Nephron progenitor cell (in vitro differentiated cells): ENCODE results near the gene DELE1.
A peak's percentile ranks its signal among the peaks of the same experiment; 100 is the strongest.

Experiments used
- DNase-seq: peaks from one replicate; pipeline ENCODE4 v3.0.0; 2021
- H3K27ac Mint-ChIP-seq: 2 replicates; pipeline ENCODE4 v1.8.0; 2021; ENCODE audit warnings: mild to moderate bottlenecking, moderate library complexity, mixed read lengths
- H3K27me3 Mint-ChIP-seq: 2 replicates; pipeline ENCODE4 v1.8.0; 2021; ENCODE audit warnings: mild to moderate bottlenecking, low read depth, mixed read lengths; ENCODE audit not compliant: poor library complexity
- H3K36me3 Mint-ChIP-seq: 2 replicates; pipeline ENCODE4 v1.8.0; 2021; ENCODE audit warnings: low read depth, mixed read lengths
- H3K4me1 Mint-ChIP-seq: 2 replicates; pipeline ENCODE4 v1.8.0; 2021; ENCODE audit warnings: mixed read lengths
- H3K4me3 Mint-ChIP-seq: 2 replicates; pipeline ENCODE4 v1.8.0; 2021; ENCODE audit warnings: mild to moderate bottlenecking, moderate library complexity, mixed read lengths
- H3K9me3 Mint-ChIP-seq: 2 replicates; pipeline ENCODE4 v1.8.0; 2021; ENCODE audit warnings: mild to moderate bottlenecking, moderate library complexity, mixed read lengths
- CTCF ChIP-seq: fragments of 200-600 bp; sonication (generic); IDR thresholded peaks from 2 replicates; pipeline ENCODE4 v1.5.0; 2021; ENCODE audit warnings: antibody characterized with exemption

The DELE1 gene

GRCh38 chr5:141929398-141930058, 5.9 kb downstream of the DELE1 start:
- H3K27me3 Mint-ChIP-seq, result no peaks in the 10 kb centered on the region
- no peak overlapping the region for H3K4me3 Mint-ChIP-seq
- H3K9me3 Mint-ChIP-seq, result no peaks in the 10 kb centered on the region
- no peak overlapping the region for H3K27ac Mint-ChIP-seq
- no peak for TF ChIP-seq CTCF
- no peak for DNase-seq
- H3K36me3 Mint-ChIP-seq, result peaks cover 60% of the 10 kb centered on the region
- peaks cover 10% of the 10 kb centered on the region for H3K4me1 Mint-ChIP-seq

GRCh38 chr5:141931694-141932093, 8.0 kb downstream of the DELE1 start:
- no peak for TF ChIP-seq CTCF
- Mint-ChIP-seq H3K27ac (no peak overlapping the region), H3K9me3 (no peaks in the 10 kb centered on the region), H3K36me3 (peaks cover 63% of the 10 kb centered on the region), H3K27me3 (no peaks in the 10 kb centered on the region), H3K4me3 (no peak overlapping the region), H3K4me1 (peaks cover under 1% of the 10 kb centered on the region)
- no peak for DNase-seq

- Mint-ChIP-seq H3K9me3 (no peaks in the 10 kb centered on the region), H3K4me3 (no peak overlapping the region), H3K27ac (no peak overlapping the region), H3K36me3 (peaks cover 49% of the 10 kb centered on the region), H3K27me3 (no peaks in the 10 kb centered on the region), H3K4me1 (no peaks in the 10 kb centered on the region)
- no peak for DNase-seq
- no peak for TF ChIP-seq CTCF
Measured at GRCh38 chr5:141933151-141933550, 9.5 kb downstream of the DELE1 start.

- no peaks in the 10 kb centered on the region for H3K9me3 Mint-ChIP-seq
- no peak for TF ChIP-seq CTCF
- no peaks in the 10 kb centered on the region for H3K27me3 Mint-ChIP-seq
- peaks cover 42% of the 10 kb centered on the region for H3K36me3 Mint-ChIP-seq
- H3K4me3 Mint-ChIP-seq, result no peak overlapping the region
- DNase-seq, result no peak
- no peaks in the 10 kb centered on the region for H3K4me1 Mint-ChIP-seq
- no peak overlapping the region for H3K27ac Mint-ChIP-seq
Measured at GRCh38 chr5:141934099-141934844, 10.6 kb downstream of the DELE1 start.

GRCh38 chr5:141935538-141935937, 11.9 kb downstream of the DELE1 start:
- no peak overlapping the region for H3K4me3 Mint-ChIP-seq
- peaks cover 50% of the 10 kb centered on the region for H3K36me3 Mint-ChIP-seq
- no peak for TF ChIP-seq CTCF
- no peak for DNase-seq
- H3K4me1 Mint-ChIP-seq, result no peaks in the 10 kb centered on the region
- H3K27me3 Mint-ChIP-seq, result no peaks in the 10 kb centered on the region
- no peaks in the 10 kb centered on the region for H3K9me3 Mint-ChIP-seq
- H3K27ac Mint-ChIP-seq, result peak overlapping the region; percentile 2
